Activated CD8-positive, alpha-beta T cell treated with anti-CD3 and anti-CD28 coated beads for 36 hours (primary cell): Measurements from ENCODE around the gene MICAL3. TPM values are rescaled to one million over a fixed set of nuclear protein-coding genes. Genes with fewer than 3 reads are reported as not detected.
"Not testable (repeated sequence)": the region's sequence is repeated elsewhere in the genome, so short reads cannot be mapped to it uniquely, and the experiment has no call there.

Experiments
- ATAC-seq: fragments of 200-7000 bp; cut with Tn5 transposase; one replicate; pipeline ENCODE4 v1.10.0; 2021; ENCODE audit warnings: mild to moderate bottlenecking, moderate library complexity
- CTCF ChIA-PET: fragments of 350-600 bp; sonication (Branson Sonifier 250); formaldehyde crosslinking; loops from one replicate; lab custom pipeline; 2021; ENCODE audit warnings: antibody characterized with exemption; lab: Charles Lee
- POLR2A ChIA-PET: fragments of 350-600 bp; sonication (Branson Sonifier 250); formaldehyde crosslinking; loops from one replicate; lab custom pipeline; 2021; ENCODE audit warnings: antibody characterized with exemption; lab: Charles Lee
- DNase-seq: peaks from one replicate; pipeline ENCODE4 v3.0.0-alpha.2; 2020
- H3K27ac Mint-ChIP-seq: one replicate; pipeline ENCODE4 v1.8.0; 2021; ENCODE audit warnings: mild to moderate bottlenecking, mixed read lengths
- H3K27me3 Mint-ChIP-seq: one replicate; pipeline ENCODE4 v1.8.0; 2021; ENCODE audit warnings: mixed read lengths
- H3K36me3 Mint-ChIP-seq: one replicate; pipeline ENCODE4 v1.8.0; 2021; ENCODE audit warnings: low read depth, mixed read lengths
- H3K4me1 Mint-ChIP-seq: one replicate; pipeline ENCODE4 v1.8.0; 2021; ENCODE audit warnings: low read depth, mixed read lengths
- H3K4me3 Mint-ChIP-seq: one replicate; pipeline ENCODE4 v1.8.0; 2021; ENCODE audit warnings: mild to moderate bottlenecking, moderate library complexity, mixed read lengths
- H3K9me3 Mint-ChIP-seq: one replicate; pipeline ENCODE4 v1.8.0; 2021; ENCODE audit warnings: mixed read lengths
- CTCF ChIP-seq: fragments of 200-600 bp; IDR thresholded peaks from one replicate; pipeline ENCODE4 v1.8.0; 2022; ENCODE audit warnings: antibody characterized with exemption, mild to moderate bottlenecking
- intact Hi-C: fragments of 100-400 bp; cut with micrococcal nuclease; formaldehyde crosslinking; loops from one replicate; pipeline ENCODE4 v1.10.0; 2022
- total RNA-seq, 2 experiments: library from RNA; stranded (reverse); gene quantifications; one replicate each; pipeline ENCODE4 v1.2.3, GENCODE V29; 2021

MICAL3 gene
- total RNA-seq, 2 experiments from 2014 or later, result 31.6 to 32.4 TPM

GRCh38 chr22:18005201-18005926 lies 19.0 kb downstream of the MICAL3 start:
- H3K9me3 Mint-ChIP-seq, result no peaks in the 10 kb centered on the region
- intact Hi-C loops, result no loop called here
- H3K27me3 Mint-ChIP-seq, result peaks cover 9% of the 10 kb centered on the region
- DNase-seq, result no peak
- no peak overlapping the region for H3K27ac Mint-ChIP-seq
- no peak for ATAC-seq
- no peak for TF ChIP-seq CTCF
- no peaks in the 10 kb centered on the region for H3K36me3 Mint-ChIP-seq
- peaks cover 9% of the 10 kb centered on the region for H3K4me1 Mint-ChIP-seq
- no peak overlapping the region for H3K4me3 Mint-ChIP-seq
- CTCF ChIA-PET, result no interaction called here
- POLR2A ChIA-PET, result no interaction called here

- DNase-seq, ATAC-seq, H3K9me3 Mint-ChIP-seq, H3K27me3 Mint-ChIP-seq, H3K36me3 Mint-ChIP-seq, intact Hi-C loops: not testable (repeated sequence)
- CTCF ChIA-PET, result interaction anchor here (2.9 kb wide), 1 partner anchor 22 kb away, joined by 14 read pairs; the partner anchor contains the start of gene MICAL3
- Mint-ChIP-seq H3K4me3 (peak overlapping the region; percentile 85), H3K27ac (peak overlapping the region; percentile 94), H3K4me1 (peaks cover 35% of the 10 kb centered on the region)
- POLR2A ChIA-PET, result interaction anchor here (1.6 to 2.1 kb wide), 2 partner anchors 76 to 217 kb away, joined by 4 to 6 read pairs; partner anchors contain the start of gene PEX26
Observed at GRCh38 chr22:18001894-18002315, 22.5 kb downstream of the MICAL3 start.

DNA sequence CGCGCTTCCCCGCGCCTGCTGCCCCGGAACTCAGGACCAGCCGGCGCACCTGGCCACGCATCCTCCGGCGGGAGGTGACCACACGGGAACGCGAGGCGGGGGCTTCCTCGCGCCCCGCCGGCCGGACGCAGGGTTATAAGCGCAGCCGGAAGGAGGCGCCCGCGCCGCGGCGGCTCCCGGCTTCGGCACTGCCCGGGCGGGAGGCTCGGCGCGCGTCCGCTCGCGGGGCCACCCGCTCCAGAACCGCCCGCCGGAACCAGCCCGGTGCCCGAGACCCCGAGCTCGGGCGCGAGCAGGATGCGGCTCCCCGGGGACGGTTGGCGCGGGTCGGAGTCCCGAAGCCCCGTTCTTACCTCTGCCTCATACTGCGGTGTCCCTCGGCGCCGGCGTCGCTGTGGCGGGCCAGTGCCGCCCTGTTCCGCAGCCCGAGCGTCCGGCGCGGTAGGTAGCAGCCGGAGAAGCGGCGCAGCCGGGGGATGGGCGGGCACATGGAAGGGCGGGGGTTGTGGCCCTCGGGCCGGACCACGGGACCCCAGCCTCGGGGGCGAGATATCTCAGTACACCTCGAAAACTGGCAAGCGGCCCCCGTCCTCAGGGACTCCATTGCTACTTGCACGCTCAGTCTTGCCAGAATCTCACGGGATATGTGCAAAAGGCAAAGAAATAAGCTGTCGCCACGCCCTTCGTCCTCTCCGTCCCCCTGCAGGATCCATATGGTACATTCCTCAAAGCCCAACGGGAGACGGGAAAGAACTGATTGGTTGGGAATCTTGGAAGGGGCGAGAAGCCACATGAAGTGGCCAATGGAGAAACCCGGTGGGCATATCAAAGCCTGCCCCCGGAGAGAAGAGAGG lies 23.1 kb downstream of the MICAL3 start:
- DNase-seq (peak; percentile 85), ATAC-seq (peak; percentile 82)
- H3K9me3 Mint-ChIP-seq, result no peaks in the 10 kb centered on the region
- intact Hi-C loops, result no loop called here
- peaks cover 42% of the 10 kb centered on the region for H3K4me1 Mint-ChIP-seq
- H3K36me3 Mint-ChIP-seq, result peaks cover 2% of the 10 kb centered on the region
- CTCF ChIA-PET, result interaction anchor here (1.0 to 2.9 kb wide), 2 partner anchors 9 to 23 kb away, joined by 3 to 14 read pairs; partner anchors contain the start of gene MICAL3
- TF ChIP-seq CTCF, result peak; percentile 74
- H3K27me3 Mint-ChIP-seq, result peaks cover 9% of the 10 kb centered on the region
- peak overlapping the region; percentile 85 for H3K4me3 Mint-ChIP-seq
- POLR2A ChIA-PET, result interaction anchor here (1.6 to 2.1 kb wide), 2 partner anchors 76 to 216 kb away, joined by 4 to 6 read pairs; partner anchors contain the start of gene PEX26
- H3K27ac Mint-ChIP-seq, result peak overlapping the region; percentile 94

DNA sequence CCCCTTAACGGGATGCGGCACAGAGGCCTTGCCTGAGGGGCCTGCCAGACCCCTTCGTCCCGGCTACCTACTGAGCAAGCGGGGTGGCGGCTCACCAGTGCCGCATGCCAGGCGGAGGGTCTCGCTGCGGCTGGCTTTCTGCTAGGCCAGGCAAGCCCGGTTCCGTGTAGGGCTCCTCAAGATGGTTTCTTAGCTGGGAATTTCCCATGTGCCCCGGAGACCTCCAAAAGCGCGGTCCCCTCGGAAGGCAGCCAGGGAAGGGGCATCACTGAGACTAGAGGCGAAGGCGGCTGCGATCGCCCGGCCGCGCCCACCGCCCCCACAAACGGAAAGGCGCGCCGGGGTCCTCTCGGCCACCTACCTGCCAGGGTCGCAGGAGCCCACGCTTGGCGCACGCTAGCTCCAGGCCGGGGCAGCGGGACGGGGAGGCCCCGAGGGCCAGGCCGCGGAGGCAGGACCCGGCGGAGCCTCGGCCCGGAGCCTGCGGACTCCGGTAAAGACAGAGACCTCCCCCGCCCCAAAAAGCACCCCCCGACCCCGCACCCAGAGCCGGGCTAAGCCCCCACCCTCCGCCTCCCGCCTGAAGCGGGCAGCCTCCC lies 23.8 kb downstream of the MICAL3 start:
- H3K27me3 Mint-ChIP-seq, result peaks cover 9% of the 10 kb centered on the region
- H3K27ac Mint-ChIP-seq, result peak overlapping the region; percentile 20
- DNase-seq, result peak; percentile 39
- intact Hi-C loops, result no loop called here
- no peak for ATAC-seq
- CTCF ChIA-PET, result interaction anchor here (0.7 to 2.9 kb wide), 5 partner anchors 10 to 258 kb away, joined by 3 to 14 read pairs (median 3); partner anchors contain the start of gene MICAL3
- peaks cover 2% of the 10 kb centered on the region for H3K36me3 Mint-ChIP-seq
- POLR2A ChIA-PET, result interaction anchor here (0.9 to 2.1 kb wide), 4 partner anchors 22 to 216 kb away, joined by 3 to 6 read pairs (median 4); partner anchors contain the start of gene PEX26
- peak overlapping the region; percentile 76 for H3K4me3 Mint-ChIP-seq
- H3K4me1 Mint-ChIP-seq, result peaks cover 42% of the 10 kb centered on the region
- no peaks in the 10 kb centered on the region for H3K9me3 Mint-ChIP-seq
- no peak for TF ChIP-seq CTCF

- H3K27ac Mint-ChIP-seq, result peak overlapping the region; percentile 20
- ATAC-seq (no peak), DNase-seq (no peak)
- no peaks in the 10 kb centered on the region for H3K9me3 Mint-ChIP-seq
- peaks cover 2% of the 10 kb centered on the region for H3K36me3 Mint-ChIP-seq
- TF ChIP-seq CTCF, result no peak
- peak overlapping the region; percentile 76 for H3K4me3 Mint-ChIP-seq
- intact Hi-C loops, result no loop called here
- H3K27me3 Mint-ChIP-seq, result peaks cover 9% of the 10 kb centered on the region
- POLR2A ChIA-PET, result interaction anchor here (0.9 to 1.1 kb wide), 2 partner anchors 23 to 78 kb away, joined by 3 read pairs; partner anchors contain the start of gene PEX26
- peaks cover 42% of the 10 kb centered on the region for H3K4me1 Mint-ChIP-seq
- CTCF ChIA-PET, result interaction anchor here (0.7 to 2.9 kb wide), 4 partner anchors 25 to 257 kb away, joined by 3 to 14 read pairs (median 4); partner anchors contain the start of gene MICAL3
Observed at GRCh38 chr22:17999851-18000250, 24.5 kb downstream of the MICAL3 start.
